ENCODE measurements around the gene HTD2. TPM values are rescaled to one million over a fixed set of nuclear protein-coding genes. Genes with fewer than 3 reads are reported as not detected.

The HTD2 gene
- polyA plus RNA-seq, 1 of the 3 experiments (the other 2 are of a cell fraction), result 3.0 TPM

- Histone ChIP-seq H2AFZ (ENCODE audit: low read depth) (no peak overlapping the region), H3K9me3 (no peaks in the 10 kb centered on the region), H3K4me1 (ENCODE audit: control insufficient read depth in 1 of 2, insufficient read depth in 2 of 2, low read depth in 1 of 2, low read length in 1 of 2) (peaks cover 8 to 14% of the 10 kb centered on the region in 2 experiments; a peak in 3 of 4 replicates), H3K79me2 (ENCODE audit: insufficient read depth) (peaks cover 60% of the 10 kb centered on the region), H3F3A (replicated peaks; ENCODE audit: insufficient read depth) (peaks cover 3% of the 10 kb centered on the region), H3K4me2 (peak overlapping the region; percentile 80), H3K36me3 (replicated peaks in 1 of 2; ENCODE audit: control insufficient read depth in 1 of 2, insufficient read depth in 2 of 2, low read length in 1 of 2) (peaks cover 16 to 38% of the 10 kb centered on the region in 2 experiments), H3K9ac (peak overlapping the region; percentile 94; the same call in 1 of the 2 replicates), H4K20me1 (ENCODE audit: insufficient read depth) (peaks cover 32% of the 10 kb centered on the region), H3K4me3 (ENCODE audit: low read depth in 2 of 2, low read length in 1 of 2) (peak overlapping the region; percentile 76 to 94), H3K27me3 (ENCODE audit: insufficient read depth) (no peaks in the 10 kb centered on the region; the same call in 1 of the 2 replicates), H3K9me2 (no peaks in the 10 kb centered on the region), H3K27ac (ENCODE audit: low read depth in 2 of 2, low read length in 1 of 2) (peak overlapping the region in 1 of 2 experiments; percentile 93; a peak in 1 of 4 replicates)
- ChIA-PET CTCF (interaction anchor here (0.5 to 6.0 kb wide), 41 partner anchors 8 to 1360 kb away, joined by 3 to 48 read pairs (median 6); partner anchors contain the start of genes ABHD6, KCTD6 and PXK), POLR2A (no interaction called here)
- 21% methylated on average over 10 of the region's 10 CpGs for WGBS (ENCODE audit: low lambda C conversion rate)
- TF ChIP-seq RFX5 (IDR thresholded peaks at IDR 0.05; ENCODE audit: low read length) (no peak), NRF1 (IDR thresholded peaks at IDR 0.05; ENCODE audit: low read depth, low read length) (no peak), GABPA (IDR thresholded peaks at IDR 0.05; ENCODE audit: low read depth) (no peak), SMC3 (IDR thresholded peaks at IDR 0.05; ENCODE audit: low read depth, low read length) (0 out of 2 replicates have a peak, but pooled peaks have one; percentile 6), JUND (IDR thresholded peaks at IDR 0.05) (no peak), RAD21 (IDR thresholded peaks at IDR 0.05; ENCODE audit: low read length) (peak; percentile 52), MXI1 (IDR thresholded peaks at IDR 0.05; ENCODE audit: low read depth, low read length) (no peak), RXRA (IDR thresholded peaks at IDR 0.05; ENCODE audit: borderline replicate concordance, low read depth) (no peak), FOSL2 (IDR thresholded peaks at IDR 0.05; ENCODE audit: borderline replicate concordance, low read depth) (no peak), EZH2phosphoT487 (IDR thresholded peaks at IDR 0.05; ENCODE audit: borderline replicate concordance, low read depth) (no peak)
- TF ChIP-seq, protein P1, sequence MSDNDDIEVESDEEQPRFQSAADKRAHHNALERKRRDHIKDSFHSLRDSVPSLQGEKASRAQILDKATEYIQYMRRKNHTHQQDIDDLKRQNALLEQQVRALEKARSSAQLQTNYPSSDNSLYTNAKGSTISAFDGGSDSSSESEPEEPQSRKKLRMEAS (IDR thresholded peaks at IDR 0.05; ENCODE audit: low read depth), result no peak
- TF ChIP-seq, protein P2, sequence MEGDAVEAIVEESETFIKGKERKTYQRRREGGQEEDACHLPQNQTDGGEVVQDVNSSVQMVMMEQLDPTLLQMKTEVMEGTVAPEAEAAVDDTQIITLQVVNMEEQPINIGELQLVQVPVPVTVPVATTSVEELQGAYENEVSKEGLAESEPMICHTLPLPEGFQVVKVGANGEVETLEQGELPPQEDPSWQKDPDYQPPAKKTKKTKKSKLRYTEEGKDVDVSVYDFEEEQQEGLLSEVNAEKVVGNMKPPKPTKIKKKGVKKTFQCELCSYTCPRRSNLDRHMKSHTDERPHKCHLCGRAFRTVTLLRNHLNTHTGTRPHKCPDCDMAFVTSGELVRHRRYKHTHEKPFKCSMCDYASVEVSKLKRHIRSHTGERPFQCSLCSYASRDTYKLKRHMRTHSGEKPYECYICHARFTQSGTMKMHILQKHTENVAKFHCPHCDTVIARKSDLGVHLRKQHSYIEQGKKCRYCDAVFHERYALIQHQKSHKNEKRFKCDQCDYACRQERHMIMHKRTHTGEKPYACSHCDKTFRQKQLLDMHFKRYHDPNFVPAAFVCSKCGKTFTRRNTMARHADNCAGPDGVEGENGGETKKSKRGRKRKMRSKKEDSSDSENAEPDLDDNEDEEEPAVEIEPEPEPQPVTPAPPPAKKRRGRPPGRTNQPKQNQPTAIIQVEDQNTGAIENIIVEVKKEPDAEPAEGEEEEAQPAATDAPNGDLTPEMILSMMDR (IDR thresholded peaks at IDR 0.05), result peak; percentile 82
- DNase-seq, result peak; percentile 51
Measured at GRCh38 chr3:58307639-58308215, 1.4 kb downstream of the HTD2 start.

- no peak for DNase-seq
- WGBS (ENCODE audit: low lambda C conversion rate), result 80% methylated on average over 1 of the region's 1 CpG
- TF ChIP-seq NFIC (IDR thresholded peaks at IDR 0.05; ENCODE audit: borderline replicate concordance), result peak; percentile 51; the same call in 1 of the 2 replicates
- no peak for TF ChIP-seq EP300 (IDR thresholded peaks at IDR 0.05; ENCODE audit: borderline replicate concordance in 1 of 2, low read depth in 1 of 2, low read length in 1 of 2)
- peak overlapping the region; percentile 10; the same call in 1 of the 2 replicates for H3K9ac ChIP-seq
- H3F3A ChIP-seq (replicated peaks; ENCODE audit: insufficient read depth), result peaks cover 3% of the 10 kb centered on the region
- peaks cover 32% of the 10 kb centered on the region for H4K20me1 ChIP-seq (ENCODE audit: insufficient read depth)
- H3K4me2 ChIP-seq, result peak overlapping the region; percentile 80
- CTCF ChIA-PET, result interaction anchor here (0.8 to 6.0 kb wide), 13 partner anchors 10 to 321 kb away, joined by 3 to 48 read pairs (median 15); partner anchors contain the start of gene KCTD6
- POLR2A ChIA-PET, result no interaction called here
- no peaks in the 10 kb centered on the region for H3K9me2 ChIP-seq
- no peak overlapping the region for H3K27ac ChIP-seq (ENCODE audit: low read depth in 2 of 2, low read length in 1 of 2)
- peaks cover 8 to 14% of the 10 kb centered on the region in 2 experiments; a peak in 3 of 4 replicates for H3K4me1 ChIP-seq (ENCODE audit: control insufficient read depth in 1 of 2, insufficient read depth in 2 of 2, low read depth in 1 of 2, low read length in 1 of 2)
- no peaks in the 10 kb centered on the region for H3K27me3 ChIP-seq (ENCODE audit: insufficient read depth)
- no peak overlapping the region for H3K4me3 ChIP-seq (ENCODE audit: low read depth in 2 of 2, low read length in 1 of 2)
- H3K79me2 ChIP-seq (ENCODE audit: insufficient read depth), result peaks cover 70% of the 10 kb centered on the region
- no peak overlapping the region for H2AFZ ChIP-seq (ENCODE audit: low read depth)
- H3K36me3 ChIP-seq (replicated peaks in 1 of 2; ENCODE audit: control insufficient read depth in 1 of 2, insufficient read depth in 2 of 2, low read length in 1 of 2), result peaks cover 21 to 43% of the 10 kb centered on the region in 2 experiments
- H3K9me3 ChIP-seq, result no peaks in the 10 kb centered on the region
Measured at GRCh38 chr3:58308728-58309127, 2.4 kb downstream of the HTD2 start.
